GM18907 (cell line): ENCODE data around the gene PTMS.
"Not testable (repeated sequence)": the region's sequence is repeated elsewhere in the genome, so short reads cannot be mapped to it uniquely, and the experiment has no call there.

Experiments used
- ATAC-seq: cut with Tn5 transposase; IDR thresholded peaks from one replicate; pipeline ENCODE4 v1.9.1; 2021; ENCODE audit warnings: mild to moderate bottlenecking, moderate library complexity; ENCODE audit not compliant: unreplicated experiment

PTMS gene, protein sequence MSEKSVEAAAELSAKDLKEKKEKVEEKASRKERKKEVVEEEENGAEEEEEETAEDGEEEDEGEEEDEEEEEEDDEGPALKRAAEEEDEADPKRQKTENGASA

DNA sequence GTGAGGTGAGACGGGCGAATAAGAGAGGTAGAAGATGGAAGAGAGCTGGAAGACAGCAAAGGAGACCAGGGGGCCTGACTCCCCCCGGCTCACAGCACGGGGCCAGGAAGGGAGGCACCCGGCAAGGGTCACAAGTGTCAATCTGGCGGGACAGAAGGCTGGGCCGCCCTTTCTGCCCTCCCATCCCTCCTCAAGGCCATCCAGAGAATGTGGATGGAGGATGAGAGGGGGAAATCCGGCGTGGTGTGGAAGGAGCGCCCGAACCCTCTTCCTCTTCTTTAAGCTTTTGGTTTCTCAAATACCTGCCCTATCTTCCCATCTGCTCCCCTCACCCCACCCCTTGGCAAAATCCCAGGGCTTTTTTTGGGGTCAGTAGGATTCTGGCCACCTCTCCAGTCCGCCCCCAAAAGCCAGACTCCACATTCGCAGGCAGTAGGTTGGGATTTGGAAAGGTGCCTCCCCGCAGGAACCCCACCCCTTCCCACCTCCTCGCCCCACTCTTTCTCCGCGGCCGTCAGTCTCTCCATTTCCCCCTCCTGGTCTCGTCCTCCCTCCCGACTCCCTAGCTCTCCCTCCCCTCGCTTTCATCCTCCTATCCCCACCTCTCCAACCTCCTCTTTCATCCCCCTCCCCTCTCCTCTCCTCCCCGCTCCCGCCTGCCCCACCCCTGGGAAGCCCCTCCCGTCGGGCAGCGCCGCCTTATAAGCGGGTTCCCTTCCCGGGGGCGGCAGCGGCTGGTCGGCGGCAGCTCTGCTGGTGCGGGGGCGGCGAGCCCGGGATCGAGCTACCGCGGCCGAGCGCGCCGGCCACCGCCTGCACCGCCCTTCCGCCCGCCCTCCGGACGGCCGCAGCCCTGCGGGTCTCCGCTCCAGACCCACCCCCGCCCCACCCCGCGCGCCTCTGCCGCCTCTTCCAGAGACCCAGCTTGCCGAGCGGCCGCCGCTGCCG, at the start of gene PTMS:
Gene PTMS, plus strand, starts transcription at position 730 of the 948 bp plus-strand sequence. CDS start 343 bp downstream, outside the sequence.
- ATAC-seq = peak; percentile 23

DNA sequence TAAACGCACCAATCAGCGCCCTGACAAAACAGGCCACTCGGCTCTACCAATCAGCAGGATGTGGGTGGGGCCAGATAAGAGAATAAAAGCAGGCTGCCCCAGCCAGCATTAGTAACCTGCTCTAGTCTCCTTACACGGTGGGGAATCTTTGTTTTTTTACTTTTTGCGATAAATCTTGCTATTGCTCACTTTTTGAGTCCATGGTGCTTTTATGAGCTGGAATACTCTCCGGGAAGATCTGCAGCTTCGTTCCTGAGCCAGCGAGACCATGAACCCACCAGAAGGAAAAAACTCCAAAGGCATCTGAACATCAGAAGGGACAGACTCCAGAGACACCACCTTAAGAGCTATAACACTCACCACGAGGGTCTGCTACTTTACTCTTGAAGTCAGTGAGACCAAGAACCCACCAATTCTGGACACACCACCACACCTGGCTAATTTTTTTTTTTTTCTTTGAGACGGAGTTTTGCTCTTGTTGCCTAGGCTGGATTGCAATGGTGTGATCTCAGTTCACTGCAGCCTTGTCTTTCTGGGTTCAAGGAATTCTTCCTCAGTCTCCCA, 49.2 kb upstream of the PTMS start:
- ATAC-seq = no peak

DNA sequence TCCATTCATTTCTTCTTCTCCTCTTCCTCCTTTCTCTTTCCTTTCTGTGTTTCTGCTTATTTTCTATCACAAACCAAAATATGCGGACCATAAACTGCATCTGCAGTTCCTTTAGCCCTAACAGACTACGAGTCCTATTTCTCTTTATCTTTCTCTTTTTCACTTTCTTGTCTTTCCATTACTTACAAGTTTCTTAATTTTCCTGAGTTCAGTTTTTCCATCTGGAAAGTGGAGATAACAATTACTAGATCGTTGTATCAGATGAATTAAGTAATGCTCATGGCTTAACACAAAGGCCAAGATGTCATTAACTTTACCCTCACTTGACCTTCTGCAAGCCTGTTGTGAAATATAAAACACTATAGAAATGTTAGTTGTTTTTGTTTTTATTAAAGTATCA, 43.3 kb upstream of the PTMS start:
- no peak for ATAC-seq

DNA sequence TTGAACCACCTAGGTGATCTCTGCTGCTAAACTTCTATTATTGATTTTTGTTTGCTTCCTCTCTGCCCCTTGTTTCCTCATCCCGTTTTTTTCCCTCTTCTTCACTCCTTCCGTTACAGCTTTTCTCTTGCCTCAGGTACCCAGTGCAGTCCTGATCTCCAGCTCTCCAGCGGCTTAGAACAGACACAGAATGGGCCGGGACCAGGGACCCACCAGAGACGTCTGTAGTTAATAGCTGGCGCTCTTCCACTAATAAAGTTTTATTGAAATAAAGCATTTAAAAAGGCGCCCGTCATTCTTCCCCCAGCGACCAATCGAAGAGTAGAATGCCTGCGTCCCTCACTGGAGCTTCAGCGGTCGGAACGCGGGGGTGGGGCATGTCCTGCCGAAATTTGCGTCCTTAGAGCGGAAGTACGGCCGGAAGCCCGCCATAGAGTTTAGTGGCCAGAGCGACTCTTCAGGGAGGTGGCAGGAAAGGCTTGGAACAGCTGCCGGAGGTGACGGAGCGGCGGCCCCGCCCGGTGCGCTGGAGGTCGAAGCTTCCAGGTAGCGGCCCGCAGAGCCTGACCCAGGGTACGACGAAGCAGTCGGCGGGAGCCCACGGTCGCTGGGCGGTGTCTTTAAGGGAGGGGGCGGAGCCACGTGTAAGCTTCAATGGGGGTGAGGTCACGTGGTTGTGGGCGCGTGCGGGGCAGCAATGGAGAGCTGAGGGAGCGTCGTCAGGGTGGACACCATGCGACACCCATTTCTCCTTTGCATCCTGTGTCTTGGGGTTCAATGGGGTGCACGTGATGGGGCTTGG, 42.4 kb upstream of the PTMS start, which contains the start of gene COPS7A:
Gene COPS7A, plus strand, starts transcription at position 440 of the 802 bp plus-strand sequence. CDS start 611 bp downstream, outside the sequence.
- peak; percentile 91 for ATAC-seq

DNA sequence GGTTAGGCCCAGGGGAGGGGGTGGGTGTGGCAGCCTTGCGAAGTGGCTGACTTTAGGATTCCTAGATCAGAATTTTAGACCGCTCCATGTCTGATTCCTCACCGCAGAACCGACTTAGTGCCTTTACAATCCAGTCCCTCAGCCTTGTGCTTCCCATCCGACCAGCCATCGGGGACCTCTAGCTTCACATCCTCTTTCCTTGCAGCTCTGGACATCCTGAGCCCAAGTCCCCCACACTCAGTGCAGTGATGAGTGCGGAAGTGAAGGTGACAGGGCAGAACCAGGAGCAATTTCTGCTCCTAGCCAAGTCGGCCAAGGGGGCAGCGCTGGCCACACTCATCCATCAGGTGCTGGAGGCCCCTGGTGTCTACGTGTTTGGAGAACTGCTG, 41.8 kb upstream of the PTMS start:
- ATAC-seq = peak; percentile 32

DNA sequence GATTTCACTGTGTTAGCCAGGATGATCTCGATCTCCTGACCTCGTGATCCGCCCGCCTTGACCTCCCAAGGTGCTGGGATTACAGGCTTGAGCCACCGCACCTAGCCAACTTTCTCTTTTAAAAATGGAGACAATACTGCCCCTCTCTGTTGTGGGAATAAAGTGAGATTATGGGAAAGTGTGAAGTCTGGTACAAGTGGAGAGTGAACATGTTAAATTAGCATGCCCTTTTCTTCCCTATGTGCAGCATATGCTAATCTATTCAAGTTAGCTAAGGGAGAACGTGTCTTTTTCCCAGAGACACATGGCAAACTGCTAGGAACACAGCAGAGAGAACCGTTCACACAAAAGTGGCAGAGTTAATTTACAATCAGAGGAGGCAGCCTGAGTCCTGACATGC, 40.8 kb upstream of the PTMS start:
- ATAC-seq = no peak

DNA sequence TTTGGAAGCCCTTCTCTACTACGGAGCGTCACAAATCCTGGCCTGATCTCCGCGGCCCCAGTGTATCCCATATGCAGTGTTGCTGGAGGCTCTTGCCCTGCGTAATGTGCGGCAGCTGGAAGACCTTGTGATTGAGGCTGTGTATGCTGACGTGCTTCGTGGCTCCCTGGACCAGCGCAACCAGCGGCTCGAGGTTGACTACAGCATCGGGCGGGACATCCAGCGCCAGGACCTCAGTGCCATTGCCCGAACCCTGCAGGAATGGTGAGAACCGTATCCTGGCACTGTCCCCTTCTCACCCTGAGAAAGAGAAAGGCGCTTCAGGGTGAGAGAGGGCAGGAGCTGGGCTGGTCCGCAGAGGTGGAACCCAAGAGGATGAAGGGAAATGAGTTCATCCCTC, 37.0 kb upstream of the PTMS start:
- no peak for ATAC-seq

DNA sequence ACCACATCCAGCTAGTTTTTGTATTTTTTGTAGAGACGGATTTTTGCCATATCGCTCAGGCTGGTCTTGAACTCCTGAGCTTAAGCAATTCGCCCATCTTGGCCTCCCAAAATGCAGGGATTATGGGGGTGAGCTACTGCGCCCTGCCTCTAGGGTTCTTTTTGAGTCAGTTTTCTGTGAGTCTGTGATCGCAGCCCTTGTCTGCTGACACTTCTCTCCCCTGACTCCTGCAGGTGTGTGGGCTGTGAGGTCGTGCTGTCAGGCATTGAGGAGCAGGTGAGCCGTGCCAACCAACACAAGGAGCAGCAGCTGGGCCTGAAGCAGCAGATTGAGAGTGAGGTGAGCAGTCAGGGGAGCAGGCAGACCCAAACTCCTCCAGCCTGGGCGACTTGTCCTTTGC, 36.0 kb upstream of the PTMS start:
- no peak for ATAC-seq

DNA sequence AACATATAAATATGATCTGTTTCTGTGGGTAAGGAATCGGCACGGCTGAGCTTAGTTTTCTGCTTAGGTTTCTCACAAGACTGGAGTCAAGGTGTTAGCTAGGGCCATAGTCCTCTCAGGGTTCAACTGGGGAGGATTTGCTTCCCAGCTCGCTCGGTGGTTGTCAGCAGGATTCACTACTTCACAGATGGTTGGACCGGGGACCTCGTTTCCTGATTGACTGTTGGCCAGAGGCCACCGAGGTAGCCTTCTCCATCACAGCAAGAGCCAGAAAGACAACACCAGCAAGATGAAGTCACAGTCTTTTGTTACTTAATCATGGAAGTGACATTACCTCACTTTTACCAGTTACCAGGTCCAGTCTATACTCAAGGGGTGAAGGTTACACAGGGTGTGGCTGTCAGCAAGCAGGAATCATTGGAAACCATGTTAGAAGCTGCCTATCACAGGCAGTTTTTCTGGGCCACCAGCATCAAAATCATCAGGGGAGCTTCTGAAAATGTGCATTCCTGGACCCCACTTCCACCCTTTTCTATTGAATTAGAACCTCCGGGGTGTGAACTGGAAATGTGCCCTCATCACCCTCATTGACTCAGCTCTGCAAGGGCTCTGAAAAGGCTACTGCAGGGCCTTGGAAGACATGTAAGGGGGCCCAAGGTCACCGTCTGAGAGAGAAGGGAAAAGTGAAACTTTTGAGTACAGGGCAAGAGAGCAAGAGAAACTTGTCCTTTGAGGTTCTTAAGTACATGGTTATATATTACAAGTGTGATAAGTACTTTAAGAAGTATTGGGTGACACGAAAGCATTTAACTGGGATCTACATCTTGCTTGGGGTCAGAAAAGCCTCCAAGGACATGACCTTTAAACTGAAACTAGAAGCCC, 31.4 kb upstream of the PTMS start:
- ATAC-seq = no peak

DNA sequence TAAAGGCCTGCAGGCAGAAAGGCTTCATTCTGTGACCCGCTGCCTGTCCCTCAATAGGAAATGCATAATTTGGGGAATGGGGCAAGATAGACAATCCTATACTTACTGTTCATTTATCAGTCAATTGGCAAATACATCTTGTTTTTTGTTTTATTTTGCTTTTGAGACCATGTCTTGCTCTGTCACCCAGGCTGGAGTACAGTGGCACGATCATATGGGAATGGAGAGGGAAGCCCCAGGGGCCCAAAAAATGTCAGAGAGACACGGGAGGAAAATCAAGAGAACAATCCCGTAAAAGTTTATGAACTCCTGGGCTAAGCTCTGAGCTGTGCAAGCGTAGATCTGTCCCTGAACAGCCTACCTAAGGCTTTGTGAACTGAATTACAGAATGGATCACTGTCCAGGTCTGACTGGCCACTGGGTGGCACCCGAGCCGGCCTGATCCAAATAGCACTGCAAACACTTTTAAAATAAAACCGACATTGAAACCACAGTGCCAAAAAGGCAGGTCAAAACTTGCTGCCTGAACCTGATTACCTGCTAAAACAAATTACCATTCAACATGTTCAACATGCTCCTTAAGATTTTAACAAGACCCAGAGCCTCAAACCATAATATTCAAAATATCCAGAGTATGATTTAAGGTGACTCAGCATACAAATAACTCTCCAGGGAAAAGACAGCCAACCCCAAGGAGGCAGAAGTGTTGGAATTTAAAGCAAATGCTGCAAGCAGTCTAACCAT, 30.5 kb upstream of the PTMS start:
- no peak for ATAC-seq

DNA sequence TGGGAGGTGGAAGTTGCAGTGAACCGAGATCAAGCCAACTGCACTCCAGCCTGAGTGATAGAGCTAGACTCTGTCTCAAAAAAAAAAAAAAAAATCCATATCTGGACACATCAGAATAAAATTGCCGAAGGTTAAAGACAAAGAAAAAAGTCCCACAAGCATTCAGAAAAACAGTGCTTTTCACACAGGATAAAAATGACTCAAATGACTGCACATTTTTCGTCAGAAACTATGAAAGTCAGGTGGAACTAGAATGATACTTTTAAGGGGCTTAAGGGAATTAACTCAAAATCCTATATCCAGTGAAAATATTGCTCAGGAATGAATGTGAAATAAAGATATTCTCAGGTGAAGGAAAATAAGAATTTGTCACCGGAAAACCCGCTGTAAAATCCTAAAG, 29.4 kb upstream of the PTMS start:
- ATAC-seq = no peak

DNA sequence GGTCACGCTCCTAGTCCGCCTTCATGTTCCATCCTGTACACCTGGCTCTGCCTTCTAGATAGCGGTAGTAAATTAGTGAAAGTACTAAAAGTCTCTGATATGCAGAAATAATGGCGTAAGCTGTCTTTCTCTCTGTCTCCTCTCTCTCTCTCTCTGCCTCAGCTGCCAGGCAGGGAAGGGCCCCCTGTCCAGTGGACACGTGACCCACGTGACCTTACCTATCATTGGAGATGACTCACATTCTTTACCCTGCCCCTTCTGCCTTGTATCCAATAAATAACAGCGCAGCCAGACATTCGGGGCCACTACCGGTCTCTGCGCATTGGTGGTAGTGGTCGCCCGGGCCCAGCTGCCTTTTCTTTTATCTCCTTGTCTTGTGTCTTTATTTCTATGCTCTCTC, 24.1 kb upstream of the PTMS start:
- not testable (repeated sequence) for ATAC-seq

DNA sequence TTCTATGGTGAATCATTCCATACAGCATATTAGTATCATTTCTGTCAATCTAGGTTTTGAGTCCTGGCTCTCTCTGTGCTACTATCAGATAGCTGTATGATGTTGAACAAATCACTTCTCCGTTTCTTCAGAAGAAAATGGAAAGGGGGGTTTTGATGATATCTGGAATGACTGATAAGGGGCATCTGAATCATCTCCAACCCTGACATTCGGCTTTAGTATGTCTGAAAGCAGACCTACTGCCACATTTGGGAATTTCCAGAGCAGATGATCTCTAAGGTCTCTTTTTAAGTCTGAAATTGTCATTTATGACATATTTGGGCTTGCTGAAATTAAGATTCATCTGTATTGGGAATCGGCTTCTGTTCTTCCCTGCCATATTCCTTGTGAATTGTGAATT, 23.3 kb upstream of the PTMS start:
- ATAC-seq = no peak

DNA sequence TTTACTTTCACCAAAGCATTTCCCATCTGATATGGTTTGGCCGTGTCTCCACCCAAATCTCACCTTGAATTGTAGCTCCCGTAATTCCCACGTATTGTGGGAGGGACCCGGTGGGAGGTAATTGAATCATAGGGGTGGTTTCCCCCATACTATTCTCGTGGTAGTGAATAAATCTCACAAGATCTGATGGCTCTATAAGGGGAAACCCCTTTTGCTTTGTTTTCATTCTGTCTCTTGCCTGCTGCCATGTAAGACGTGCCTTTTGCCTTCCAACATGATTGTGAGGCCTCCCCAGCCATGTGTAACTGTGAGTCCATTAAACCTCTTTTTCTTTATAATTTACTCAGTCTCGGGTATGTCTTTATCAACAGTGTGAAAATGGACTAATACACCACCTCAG, 22.9 kb upstream of the PTMS start:
- ATAC-seq = not testable (repeated sequence)

DNA sequence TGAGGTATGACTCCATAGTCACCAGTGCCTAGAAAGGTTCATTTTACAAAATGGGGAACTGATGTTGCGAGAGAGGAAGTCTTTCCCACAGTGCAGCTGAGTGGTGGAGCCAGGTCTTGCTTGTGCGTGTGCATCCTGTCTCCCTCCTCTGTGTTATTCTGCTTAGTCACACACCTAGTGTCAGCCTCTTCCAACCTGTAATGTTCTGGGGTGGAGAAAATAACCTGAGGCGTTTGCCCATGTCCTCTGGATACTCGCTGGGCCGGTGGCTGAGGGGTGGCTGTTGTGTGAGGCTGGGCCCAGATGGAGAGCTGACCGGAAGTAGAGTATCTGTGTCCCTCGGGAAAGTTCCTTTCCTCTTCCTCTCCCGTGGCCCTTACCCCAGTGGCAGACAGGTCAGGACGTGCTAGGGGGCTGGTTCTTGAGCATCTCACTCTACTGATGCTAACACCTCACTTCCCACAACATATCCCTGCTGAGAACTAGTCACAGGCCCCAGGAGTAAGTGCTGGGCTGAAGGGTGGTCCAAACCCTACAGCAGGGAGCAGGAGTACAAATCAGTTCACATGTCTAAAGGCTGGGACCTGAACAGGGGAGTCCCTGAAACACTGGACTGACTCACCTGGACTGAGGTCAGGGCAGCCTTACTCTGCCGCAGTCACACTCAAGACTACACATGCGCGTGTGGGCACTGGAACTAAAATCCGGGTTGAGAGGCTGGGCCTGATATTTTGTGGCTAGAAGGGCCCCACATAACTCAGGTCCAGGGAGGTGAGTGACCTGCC, 20.2 kb upstream of the PTMS start:
- ATAC-seq = no peak

DNA sequence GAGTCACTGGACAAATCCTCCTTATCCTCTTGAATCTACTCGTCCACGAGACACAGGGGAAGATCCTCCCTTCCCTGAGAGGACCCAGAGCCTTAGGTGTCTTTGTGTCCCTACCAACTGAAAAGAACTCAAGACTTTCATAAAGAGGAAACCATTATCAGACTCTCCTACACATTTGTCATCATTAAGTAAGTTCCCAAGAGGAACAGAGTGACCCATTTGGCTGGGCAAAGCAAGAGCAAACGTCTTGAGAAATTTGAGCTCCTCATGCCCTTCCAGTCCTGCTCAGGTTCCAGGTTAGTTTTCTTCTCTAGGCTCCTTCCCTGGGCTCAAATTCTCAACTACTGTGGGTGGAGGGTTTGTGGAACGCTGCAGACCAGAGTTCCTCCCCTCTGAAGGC, 18.9 kb upstream of the PTMS start:
- ATAC-seq = no peak

DNA sequence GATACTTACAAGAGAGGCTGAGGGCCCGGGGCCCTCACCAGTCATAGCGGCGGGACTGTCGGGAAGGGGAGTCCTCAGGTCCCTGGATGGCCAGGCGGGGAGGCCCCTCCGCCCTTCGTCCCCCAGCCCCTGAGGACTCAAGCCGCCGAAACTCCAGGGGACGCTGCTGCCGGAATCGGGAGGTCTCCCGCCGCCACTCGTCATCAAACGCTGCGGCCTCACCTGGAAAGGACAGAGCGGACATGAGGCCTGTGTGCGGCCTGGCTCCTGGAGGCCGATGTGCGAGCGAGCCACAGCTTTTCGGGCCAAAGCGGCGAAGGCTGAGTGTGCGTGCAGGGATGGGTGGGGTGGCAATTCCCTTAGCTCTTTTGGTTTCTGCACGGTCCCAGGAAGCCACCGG, 17.4 kb upstream of the PTMS start:
- ATAC-seq = no peak

DNA sequence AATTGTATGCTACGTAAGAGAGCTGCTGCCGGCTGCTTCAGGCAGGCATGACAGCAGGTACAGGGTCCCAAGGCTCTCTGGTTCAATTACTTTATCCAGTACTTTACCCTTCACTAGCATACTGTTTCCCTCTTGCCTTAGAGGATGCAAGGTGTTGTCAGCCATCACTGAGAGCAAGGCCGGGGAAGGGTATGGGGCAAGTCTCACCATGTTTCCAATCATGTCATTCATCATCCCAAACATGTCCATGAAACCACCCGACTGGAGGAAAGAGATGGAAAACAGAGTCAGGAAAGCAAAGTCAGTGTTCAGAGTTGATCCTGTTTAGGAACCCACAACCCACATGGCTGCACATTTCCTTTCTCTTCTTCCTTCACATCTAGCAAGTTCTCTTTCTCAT, 15.7 kb upstream of the PTMS start:
- no peak for ATAC-seq

DNA sequence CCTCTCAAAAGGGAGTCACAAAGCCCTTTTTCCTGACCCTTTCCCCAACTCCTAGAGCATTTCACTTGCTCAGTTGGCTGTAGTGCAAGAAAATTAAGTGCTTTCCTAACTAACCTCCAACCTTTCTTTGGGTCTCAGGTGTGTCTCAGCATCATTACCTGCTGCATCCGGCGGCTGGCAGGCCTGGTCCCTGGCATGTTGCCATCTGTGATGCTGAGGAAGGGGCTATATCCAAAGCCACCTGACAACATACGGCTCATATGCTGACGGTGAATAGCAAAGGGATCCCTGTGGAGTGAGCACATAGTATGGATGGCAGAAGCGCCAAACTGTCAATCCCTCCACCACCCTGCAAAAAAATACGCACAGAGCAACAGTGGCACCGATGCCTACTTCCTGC, 14.4 kb upstream of the PTMS start:
- no peak for ATAC-seq
